GM23338 (cell line): ENCODE data around the gene ONECUT3. TPM values are rescaled to one million over a fixed set of nuclear protein-coding genes. Genes with fewer than 3 reads are reported as not detected.

Source experiments
- ATAC-seq: fragments of 200-7000 bp; cut with Tn5 transposase; 3 replicates; pipeline ENCODE4 v1.9.1; 2020
- DNase-seq: peaks from one replicate; pipeline ENCODE4 v3.0.0-alpha.2; 2015; ENCODE audit warnings: low spot score
- H2AFZ ChIP-seq: fragments of 200-600 bp; sonication (generic); 2 replicates; pipeline ENCODE4 v1.8.0; 2016; ENCODE audit warnings: antibody characterized with exemption, mild to moderate bottlenecking, moderate library complexity
- H3F3A ChIP-seq: fragments of 200-600 bp; sonication (generic); replicated peaks from 2 replicates; pipeline ENCODE4 v1.8.0; 2017; ENCODE audit warnings: antibody characterized with exemption, mixed run types, low read depth
- H3K27ac ChIP-seq: fragments of 200-600 bp; sonication (generic); 2 replicates; pipeline ENCODE4 v1.6.1; 2016; ENCODE audit warnings: low read depth
- H3K27me3 ChIP-seq: fragments of 200-600 bp; sonication (generic); 2 replicates; pipeline ENCODE4 v1.8.0; 2016; ENCODE audit warnings: mild to moderate bottlenecking, mixed run types, moderate library complexity; ENCODE audit not compliant: insufficient read depth
- H3K36me3 ChIP-seq: fragments of 200-600 bp; sonication (generic); 2 replicates; pipeline ENCODE4 v1.8.0; 2016; ENCODE audit warnings: mild to moderate bottlenecking; ENCODE audit not compliant: insufficient read depth
- H3K4me1 ChIP-seq: fragments of 200-600 bp; sonication (generic); 2 replicates; pipeline ENCODE4 v1.8.0; 2016; ENCODE audit warnings: mild to moderate bottlenecking, moderate library complexity; ENCODE audit not compliant: insufficient read depth
- H3K4me2 ChIP-seq: fragments of 200-600 bp; sonication (generic); 2 replicates; pipeline ENCODE4 v1.7.1; 2017; ENCODE audit warnings: mixed run types
- H3K4me3 ChIP-seq: fragments of 200-600 bp; sonication (generic); 2 replicates; pipeline ENCODE4 v1.6.1; 2016; ENCODE audit warnings: mixed run types
- H3K79me2 ChIP-seq: fragments of 200-600 bp; sonication (generic); replicated peaks from 2 replicates; pipeline ENCODE4 v1.8.0; 2017; ENCODE audit warnings: mild to moderate bottlenecking; ENCODE audit not compliant: insufficient read depth
- H3K9me2 ChIP-seq: fragments of 200-600 bp; sonication (generic); 2 replicates; pipeline ENCODE4 v1.8.0; 2017; ENCODE audit not compliant: insufficient read depth
- H4K20me1 ChIP-seq: fragments of 200-600 bp; sonication (generic); replicated peaks from 2 replicates; pipeline ENCODE4 v1.8.0; 2017; ENCODE audit warnings: mild to moderate bottlenecking; ENCODE audit not compliant: insufficient read depth
- H3K27ac Mint-ChIP-seq: 2 replicates; pipeline ENCODE4 v1.8.0; 2020; ENCODE audit warnings: inconsistent platforms, mild to moderate bottlenecking, moderate library complexity, mixed read lengths
- H3K27me3 Mint-ChIP-seq: 3 replicates; pipeline ENCODE4 v1.8.0; 2022; ENCODE audit warnings: low read depth, mild to moderate bottlenecking, moderate library complexity, mixed read lengths, inconsistent platforms; ENCODE audit not compliant: insufficient read depth, poor library complexity
- H3K36me3 Mint-ChIP-seq: 3 replicates; pipeline ENCODE4 v1.8.0; 2021; ENCODE audit warnings: low read depth, mild to moderate bottlenecking, inconsistent platforms, moderate library complexity, mixed read lengths
- H3K4me1 Mint-ChIP-seq: 3 replicates; pipeline ENCODE4 v1.8.0; 2020; ENCODE audit warnings: mild to moderate bottlenecking, inconsistent platforms, mixed read lengths
- H3K4me3 Mint-ChIP-seq: 3 replicates; pipeline ENCODE4 v1.8.0; 2021; ENCODE audit warnings: moderate library complexity, mild to moderate bottlenecking, inconsistent platforms, mixed read lengths
- H3K9me3 Mint-ChIP-seq: 3 replicates; pipeline ENCODE4 v1.8.0; 2020; ENCODE audit warnings: moderate library complexity, mild to moderate bottlenecking, inconsistent platforms, mixed read lengths
- CREB1 ChIP-seq: fragments of 250-450 bp; sonication (Bioruptor Pico); IDR thresholded peaks from 2 replicates; pipeline ENCODE4 v1.5.0; 2020; ENCODE audit warnings: low read depth, mild to moderate bottlenecking, moderate library complexity
- EZH2 ChIP-seq: fragments of 200-600 bp; sonication (generic); IDR thresholded peaks from one replicate; pipeline ENCODE4 v1.8.0; 2017; ENCODE audit warnings: antibody characterized with exemption, mild to moderate bottlenecking, low read depth; ENCODE audit not compliant: unreplicated experiment
- EZH2phosphoT487 ChIP-seq: fragments of 200-600 bp; sonication (generic); IDR thresholded peaks from one replicate; pipeline ENCODE4 v1.8.1; 2018; ENCODE audit warnings: antibody characterized with exemption; ENCODE audit not compliant: unreplicated experiment
- JUNB ChIP-seq: IDR thresholded peaks from one replicate; pipeline ENCODE4 v1.6.1; 2016; ENCODE audit warnings: antibody characterized with exemption; ENCODE audit not compliant: unreplicated experiment
- NANOG ChIP-seq: IDR thresholded peaks from 2 replicates; pipeline ENCODE4 v1.6.1; 2016; ENCODE audit warnings: antibody characterized with exemption, borderline replicate concordance
- POLR2AphosphoS5 ChIP-seq: IDR thresholded peaks from 2 replicates; pipeline ENCODE4 v1.6.1; 2016; ENCODE audit warnings: antibody characterized with exemption, low read depth
- STAT1 ChIP-seq: IDR thresholded peaks from one replicate; pipeline ENCODE4 v1.6.1; 2016; ENCODE audit warnings: antibody characterized with exemption; ENCODE audit not compliant: unreplicated experiment
- ZNF114 ChIP-seq: fragments of 250-450 bp; sonication (Bioruptor Pico); IDR thresholded peaks from 2 replicates; pipeline ENCODE4 v1.5.0; 2020; ENCODE audit warnings: mild to moderate bottlenecking, moderate library complexity
- ZNF331 ChIP-seq: fragments of 250-450 bp; sonication (Bioruptor Pico); IDR thresholded peaks from 2 replicates; pipeline ENCODE4 v1.5.0; 2020; ENCODE audit warnings: low read depth, mild to moderate bottlenecking, moderate library complexity
- polyA plus RNA-seq: library from polyadenylated mRNA; unstranded; fragments of >200 nt; fragmentation: Nextera tagmentation; extraction: Ambion mirVana; gene quantifications from 2 replicates; pipeline ENCODE4 v1.2.1, GENCODE V29; 2016
- total RNA-seq: library from RNA; depleted of rRNA; stranded (reverse); fragments of >200 nt; shearing (Covaris generic); gene quantifications from 2 replicates; pipeline ENCODE4 v1.2.3, GENCODE V29; 2014
- TF ChIP-seq, protein P1 (sequence below): IDR thresholded peaks from one replicate; pipeline ENCODE4 v1.6.1; 2018; ENCODE audit warnings: antibody characterized with exemption; ENCODE audit not compliant: unreplicated experiment
- TF ChIP-seq, protein P2 (sequence below): IDR thresholded peaks from 2 replicates; pipeline ENCODE4 v1.6.1; 2016; ENCODE audit warnings: antibody characterized with exemption
- TF ChIP-seq, protein P3 (sequence below), 2 experiments: fragments of 200-600 bp in 1 of 2; sonication (generic) in 1 of 2; conservative IDR thresholded peaks; 2 replicates each; pipeline versions ENCODE4 v1.5.1 to v1.6.1; 2016 to 2017; ENCODE audit warnings: antibody characterized with exemption in 2 of 2, low read depth in 2 of 2, mild to moderate bottlenecking in 2 of 2, moderate library complexity in 1 of 2
- TF ChIP-seq, protein P4 (sequence below): fragments of 250-450 bp; sonication (Bioruptor Pico); IDR thresholded peaks from 2 replicates; pipeline ENCODE4 v1.5.0; 2020; ENCODE audit warnings: mild to moderate bottlenecking, moderate library complexity

The ONECUT3 gene
- total and polyA plus RNA-seq, 2 experiments from 2014 or later, result not detected

DNA sequence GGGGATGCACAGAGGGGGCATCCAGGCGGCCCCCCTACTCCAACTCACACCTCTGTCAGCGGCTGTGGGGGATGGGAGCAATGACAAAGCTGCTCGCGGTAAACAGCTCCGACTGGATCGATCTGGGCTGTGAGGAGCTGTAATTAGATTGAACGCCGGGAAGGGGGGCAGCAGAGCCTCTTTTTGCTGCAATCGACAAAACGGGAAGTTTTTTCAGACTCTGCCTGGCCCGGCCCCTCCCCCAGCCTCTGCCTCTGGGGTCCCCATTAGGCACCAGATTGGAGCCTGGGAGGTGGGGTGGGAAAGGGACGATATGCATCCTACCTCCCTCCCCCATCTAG is 16.3 kb downstream of the ONECUT3 start:
- Mint-ChIP-seq H3K27me3 (peaks cover 81% of the 10 kb centered on the region), H3K36me3 (no peaks in the 10 kb centered on the region), H3K4me3 (no peak overlapping the region), H3K4me1 (0 out of 3 replicates have a peak, but pooled peaks cover 2% of the 10 kb centered on the region), H3K27ac (no peak overlapping the region), H3K9me3 (peaks cover 27% of the 10 kb centered on the region)
- no peaks in the 10 kb centered on the region for H3K36me3 ChIP-seq
- H3F3A ChIP-seq, result no peaks in the 10 kb centered on the region
- H3K4me1 ChIP-seq, result peaks cover 16% of the 10 kb centered on the region
- no peaks in the 10 kb centered on the region for H3K79me2 ChIP-seq
- peak overlapping the region; percentile 69; the same call in 1 of the 2 replicates for H2AFZ ChIP-seq
- no peak overlapping the region for H3K27ac ChIP-seq
- H3K4me3 ChIP-seq, result peak overlapping the region; percentile 32; the same call in 1 of the 2 replicates
- peak overlapping the region; percentile 48; the same call in 1 of the 2 replicates for H3K4me2 ChIP-seq
- H4K20me1 ChIP-seq, result no peaks in the 10 kb centered on the region
- peaks cover 98% of the 10 kb centered on the region for H3K27me3 ChIP-seq
- no peaks in the 10 kb centered on the region for H3K9me2 ChIP-seq
- no peak for TF ChIP-seq EZH2phosphoT487
- no peak for TF ChIP-seq ZNF331 (CRISPR knock-in tag)
- no peak for TF ChIP-seq CREB1 (CRISPR knock-in tag)
- TF ChIP-seq, protein P1, sequence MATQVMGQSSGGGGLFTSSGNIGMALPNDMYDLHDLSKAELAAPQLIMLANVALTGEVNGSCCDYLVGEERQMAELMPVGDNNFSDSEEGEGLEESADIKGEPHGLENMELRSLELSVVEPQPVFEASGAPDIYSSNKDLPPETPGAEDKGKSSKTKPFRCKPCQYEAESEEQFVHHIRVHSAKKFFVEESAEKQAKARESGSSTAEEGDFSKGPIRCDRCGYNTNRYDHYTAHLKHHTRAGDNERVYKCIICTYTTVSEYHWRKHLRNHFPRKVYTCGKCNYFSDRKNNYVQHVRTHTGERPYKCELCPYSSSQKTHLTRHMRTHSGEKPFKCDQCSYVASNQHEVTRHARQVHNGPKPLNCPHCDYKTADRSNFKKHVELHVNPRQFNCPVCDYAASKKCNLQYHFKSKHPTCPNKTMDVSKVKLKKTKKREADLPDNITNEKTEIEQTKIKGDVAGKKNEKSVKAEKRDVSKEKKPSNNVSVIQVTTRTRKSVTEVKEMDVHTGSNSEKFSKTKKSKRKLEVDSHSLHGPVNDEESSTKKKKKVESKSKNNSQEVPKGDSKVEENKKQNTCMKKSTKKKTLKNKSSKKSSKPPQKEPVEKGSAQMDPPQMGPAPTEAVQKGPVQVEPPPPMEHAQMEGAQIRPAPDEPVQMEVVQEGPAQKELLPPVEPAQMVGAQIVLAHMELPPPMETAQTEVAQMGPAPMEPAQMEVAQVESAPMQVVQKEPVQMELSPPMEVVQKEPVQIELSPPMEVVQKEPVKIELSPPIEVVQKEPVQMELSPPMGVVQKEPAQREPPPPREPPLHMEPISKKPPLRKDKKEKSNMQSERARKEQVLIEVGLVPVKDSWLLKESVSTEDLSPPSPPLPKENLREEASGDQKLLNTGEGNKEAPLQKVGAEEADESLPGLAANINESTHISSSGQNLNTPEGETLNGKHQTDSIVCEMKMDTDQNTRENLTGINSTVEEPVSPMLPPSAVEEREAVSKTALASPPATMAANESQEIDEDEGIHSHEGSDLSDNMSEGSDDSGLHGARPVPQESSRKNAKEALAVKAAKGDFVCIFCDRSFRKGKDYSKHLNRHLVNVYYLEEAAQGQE, result no peak
- TF ChIP-seq POLR2AphosphoS5, result no peak
- TF ChIP-seq, protein P2, sequence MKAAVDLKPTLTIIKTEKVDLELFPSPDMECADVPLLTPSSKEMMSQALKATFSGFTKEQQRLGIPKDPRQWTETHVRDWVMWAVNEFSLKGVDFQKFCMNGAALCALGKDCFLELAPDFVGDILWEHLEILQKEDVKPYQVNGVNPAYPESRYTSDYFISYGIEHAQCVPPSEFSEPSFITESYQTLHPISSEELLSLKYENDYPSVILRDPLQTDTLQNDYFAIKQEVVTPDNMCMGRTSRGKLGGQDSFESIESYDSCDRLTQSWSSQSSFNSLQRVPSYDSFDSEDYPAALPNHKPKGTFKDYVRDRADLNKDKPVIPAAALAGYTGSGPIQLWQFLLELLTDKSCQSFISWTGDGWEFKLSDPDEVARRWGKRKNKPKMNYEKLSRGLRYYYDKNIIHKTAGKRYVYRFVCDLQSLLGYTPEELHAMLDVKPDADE, result no peak
- TF ChIP-seq, protein P3, sequence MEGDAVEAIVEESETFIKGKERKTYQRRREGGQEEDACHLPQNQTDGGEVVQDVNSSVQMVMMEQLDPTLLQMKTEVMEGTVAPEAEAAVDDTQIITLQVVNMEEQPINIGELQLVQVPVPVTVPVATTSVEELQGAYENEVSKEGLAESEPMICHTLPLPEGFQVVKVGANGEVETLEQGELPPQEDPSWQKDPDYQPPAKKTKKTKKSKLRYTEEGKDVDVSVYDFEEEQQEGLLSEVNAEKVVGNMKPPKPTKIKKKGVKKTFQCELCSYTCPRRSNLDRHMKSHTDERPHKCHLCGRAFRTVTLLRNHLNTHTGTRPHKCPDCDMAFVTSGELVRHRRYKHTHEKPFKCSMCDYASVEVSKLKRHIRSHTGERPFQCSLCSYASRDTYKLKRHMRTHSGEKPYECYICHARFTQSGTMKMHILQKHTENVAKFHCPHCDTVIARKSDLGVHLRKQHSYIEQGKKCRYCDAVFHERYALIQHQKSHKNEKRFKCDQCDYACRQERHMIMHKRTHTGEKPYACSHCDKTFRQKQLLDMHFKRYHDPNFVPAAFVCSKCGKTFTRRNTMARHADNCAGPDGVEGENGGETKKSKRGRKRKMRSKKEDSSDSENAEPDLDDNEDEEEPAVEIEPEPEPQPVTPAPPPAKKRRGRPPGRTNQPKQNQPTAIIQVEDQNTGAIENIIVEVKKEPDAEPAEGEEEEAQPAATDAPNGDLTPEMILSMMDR (conservative IDR thresholded peaks at IDR 0.05; ENCODE audit: low read depth in 2 of 2), result no peak
- no peak for TF ChIP-seq NANOG
- no peak for TF ChIP-seq ZNF114 (CRISPR knock-in tag)
- no peak for TF ChIP-seq EZH2
- no peak for TF ChIP-seq STAT1
- no peak for TF ChIP-seq JUNB
- TF ChIP-seq, protein P4, sequence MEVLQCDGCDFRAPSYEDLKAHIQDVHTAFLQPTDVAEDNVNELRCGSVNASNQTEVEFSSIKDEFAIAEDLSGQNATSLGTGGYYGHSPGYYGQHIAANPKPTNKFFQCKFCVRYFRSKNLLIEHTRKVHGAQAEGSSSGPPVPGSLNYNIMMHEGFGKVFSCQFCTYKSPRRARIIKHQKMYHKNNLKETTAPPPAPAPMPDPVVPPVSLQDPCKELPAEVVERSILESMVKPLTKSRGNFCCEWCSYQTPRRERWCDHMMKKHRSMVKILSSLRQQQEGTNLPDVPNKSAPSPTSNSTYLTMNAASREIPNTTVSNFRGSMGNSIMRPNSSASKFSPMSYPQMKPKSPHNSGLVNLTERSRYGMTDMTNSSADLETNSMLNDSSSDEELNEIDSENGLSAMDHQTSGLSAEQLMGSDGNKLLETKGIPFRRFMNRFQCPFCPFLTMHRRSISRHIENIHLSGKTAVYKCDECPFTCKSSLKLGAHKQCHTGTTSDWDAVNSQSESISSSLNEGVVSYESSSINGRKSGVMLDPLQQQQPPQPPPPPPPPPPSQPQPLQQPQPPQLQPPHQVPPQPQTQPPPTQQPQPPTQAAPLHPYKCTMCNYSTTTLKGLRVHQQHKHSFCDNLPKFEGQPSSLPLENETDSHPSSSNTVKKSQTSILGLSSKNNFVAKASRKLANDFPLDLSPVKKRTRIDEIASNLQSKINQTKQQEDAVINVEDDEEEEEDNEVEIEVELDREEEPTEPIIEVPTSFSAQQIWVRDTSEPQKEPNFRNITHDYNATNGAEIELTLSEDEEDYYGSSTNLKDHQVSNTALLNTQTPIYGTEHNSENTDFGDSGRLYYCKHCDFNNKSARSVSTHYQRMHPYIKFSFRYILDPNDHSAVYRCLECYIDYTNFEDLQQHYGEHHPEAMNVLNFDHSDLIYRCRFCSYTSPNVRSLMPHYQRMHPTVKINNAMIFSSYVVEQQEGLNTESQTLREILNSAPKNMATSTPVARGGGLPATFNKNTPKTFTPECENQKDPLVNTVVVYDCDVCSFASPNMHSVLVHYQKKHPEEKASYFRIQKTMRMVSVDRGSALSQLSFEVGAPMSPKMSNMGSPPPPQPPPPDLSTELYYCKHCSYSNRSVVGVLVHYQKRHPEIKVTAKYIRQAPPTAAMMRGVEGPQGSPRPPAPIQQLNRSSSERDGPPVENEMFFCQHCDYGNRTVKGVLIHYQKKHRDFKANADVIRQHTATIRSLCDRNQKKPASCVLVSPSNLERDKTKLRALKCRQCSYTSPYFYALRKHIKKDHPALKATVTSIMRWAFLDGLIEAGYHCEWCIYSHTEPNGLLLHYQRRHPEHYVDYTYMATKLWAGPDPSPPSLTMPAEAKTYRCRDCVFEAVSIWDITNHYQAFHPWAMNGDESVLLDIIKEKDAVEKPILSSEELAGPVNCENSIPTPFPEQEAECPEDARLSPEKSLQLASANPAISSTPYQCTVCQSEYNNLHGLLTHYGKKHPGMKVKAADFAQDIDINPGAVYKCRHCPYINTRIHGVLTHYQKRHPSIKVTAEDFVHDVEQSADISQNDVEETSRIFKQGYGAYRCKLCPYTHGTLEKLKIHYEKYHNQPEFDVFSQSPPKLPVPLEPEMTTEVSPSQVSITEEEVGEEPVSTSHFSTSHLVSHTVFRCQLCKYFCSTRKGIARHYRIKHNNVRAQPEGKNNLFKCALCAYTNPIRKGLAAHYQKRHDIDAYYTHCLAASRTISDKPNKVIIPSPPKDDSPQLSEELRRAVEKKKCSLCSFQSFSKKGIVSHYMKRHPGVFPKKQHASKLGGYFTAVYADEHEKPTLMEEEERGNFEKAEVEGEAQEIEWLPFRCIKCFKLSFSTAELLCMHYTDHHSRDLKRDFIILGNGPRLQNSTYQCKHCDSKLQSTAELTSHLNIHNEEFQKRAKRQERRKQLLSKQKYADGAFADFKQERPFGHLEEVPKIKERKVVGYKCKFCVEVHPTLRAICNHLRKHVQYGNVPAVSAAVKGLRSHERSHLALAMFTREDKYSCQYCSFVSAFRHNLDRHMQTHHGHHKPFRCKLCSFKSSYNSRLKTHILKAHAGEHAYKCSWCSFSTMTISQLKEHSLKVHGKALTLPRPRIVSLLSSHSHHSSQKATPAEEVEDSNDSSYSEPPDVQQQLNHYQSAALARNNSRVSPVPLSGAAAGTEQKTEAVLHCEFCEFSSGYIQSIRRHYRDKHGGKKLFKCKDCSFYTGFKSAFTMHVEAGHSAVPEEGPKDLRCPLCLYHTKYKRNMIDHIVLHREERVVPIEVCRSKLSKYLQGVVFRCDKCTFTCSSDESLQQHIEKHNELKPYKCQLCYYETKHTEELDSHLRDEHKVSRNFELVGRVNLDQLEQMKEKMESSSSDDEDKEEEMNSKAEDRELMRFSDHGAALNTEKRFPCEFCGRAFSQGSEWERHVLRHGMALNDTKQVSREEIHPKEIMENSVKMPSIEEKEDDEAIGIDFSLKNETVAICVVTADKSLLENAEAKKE (CRISPR knock-in tag), result no peak
- ATAC-seq (peak; percentile 4; the same call in 1 of the 3 replicates), DNase-seq (no peak)
